ENCODE measurements around the gene TMX2. TPM values are rescaled to one million over a fixed set of nuclear protein-coding genes. Genes with fewer than 3 reads are reported as not detected.
A peak's percentile ranks its signal among the peaks of the same experiment; 100 is the strongest.

TMX2 gene
- polyA plus RNA-seq, 2 of the 4 experiments (the other 2 are of a cell fraction) = 140 to 168 TPM

GRCh38 chr11:57764566-57764965, 52.2 kb downstream of the TMX2 start (continued):
- TF ChIP-seq ZFP36 (IDR thresholded peaks at IDR 0.05; ENCODE audit: borderline replicate concordance, partially characterized antibody) = no peak
- no peak for TF ChIP-seq SMC3 (IDR thresholded peaks at IDR 0.05)
- TF ChIP-seq HOXB13 (CRISPR knock-in tag; IDR thresholded peaks at IDR 0.05; ENCODE audit: low read depth) = no peak
- TF ChIP-seq REST (IDR thresholded peaks at IDR 0.05) = no peak

GRCh38 chr11:57764972-57765371, 52.6 kb downstream of the TMX2 start:
- H3K27ac ChIP-seq = no peak overlapping the region
- POLR2A ChIA-PET = interaction anchor here (1.3 kb wide), 1 partner anchor 13 kb away, joined by 6 read pairs; no protein-coding TSS in a partner anchor
- ATAC-seq = no peak

GRCh38 chr11:57770793-57771192, 58.4 kb downstream of the TMX2 start:
- FAIRE-seq (no peak), DNase-seq (ENCODE audit: low read depth in 1 of 2, low spot score in 1 of 2) (no peak), ATAC-seq (no peak)
- H3K27ac ChIP-seq = no peak overlapping the region
- WGBS (ENCODE audit: missing lambda C conversion rate) = 84% methylated on average over 1 of the region's 1 CpG
- TF ChIP-seq TP53 (CRISPR knock-in tag; IDR thresholded peaks at IDR 0.05) (no peak), BCL3 (IDR thresholded peaks at IDR 0.05) (no peak), KDM1A (IDR thresholded peaks at IDR 0.05; ENCODE audit: low read depth) (no peak)
- H3K9me3 ChIP-seq = no peaks in the 10 kb centered on the region
- CTCF ChIA-PET = interaction anchor here (0.7 to 2.9 kb wide), 4 partner anchors 8 to 30 kb away, joined by 3 to 19 read pairs (median 7); partner anchors contain the start of gene BTBD18
- POLR2A ChIA-PET = interaction anchor here (1.1 kb wide), 1 partner anchor 30 kb away, joined by 4 read pairs; the partner anchor contains the start of gene SELENOH
- no peak overlapping the region for H3K4me3 ChIP-seq
- no peak overlapping the region for H3K4me2 ChIP-seq
- H3K4me1 ChIP-seq = peaks cover 48% of the 10 kb centered on the region

More at GRCh38 chr11:57764972-57765371, 52.6 kb downstream of the TMX2 start:
- TF ChIP-seq HOXB13 (CRISPR knock-in tag; IDR thresholded peaks at IDR 0.05; ENCODE audit: low read depth) (no peak), NR3C1 (IDR thresholded peaks at IDR 0.05) (no peak), RFX5 (IDR thresholded peaks at IDR 0.05) (no peak), RNF2 (IDR thresholded peaks at IDR 0.05; ENCODE audit: borderline replicate concordance, low read depth) (no peak), NFE2L2 (conservative IDR thresholded peaks at IDR 0.05; ENCODE audit: low read length) (no peak), TP53 (CRISPR knock-in tag; IDR thresholded peaks at IDR 0.05) (no peak), MYC (IDR thresholded peaks at IDR 0.05; ENCODE audit: borderline replicate concordance, low read length) (no peak), E2F6 (IDR thresholded peaks at IDR 0.05; ENCODE audit: borderline replicate concordance, low read depth) (no peak)
- no peak overlapping the region for H3K4me3 ChIP-seq
- H3K4me1 ChIP-seq = peaks cover 22% of the 10 kb centered on the region
- 60% methylated on average over 2 of the region's 2 CpGs for WGBS (ENCODE audit: missing lambda C conversion rate)
- H3K4me2 ChIP-seq = peak overlapping the region; percentile 89
- CTCF ChIA-PET = interaction anchor here (0.9 to 12.4 kb wide), 8 partner anchors 14 to 197 kb away, joined by 3 to 216 read pairs (median 4); partner anchors contain the start of genes BTBD18 and UBE2L6
- no peaks in the 10 kb centered on the region for H3K9me3 ChIP-seq
- FAIRE-seq (no peak), DNase-seq (ENCODE audit: low read depth in 1 of 2, low spot score in 1 of 2) (no peak)

GRCh38 chr11:57771365-57771764, 59.0 kb downstream of the TMX2 start:
- TF ChIP-seq CTCF (IDR thresholded peaks at IDR 0.05) = no peak
- TF ChIP-seq ZNF302 (CRISPR knock-in tag; IDR thresholded peaks at IDR 0.05) = no peak
- no peak for TF ChIP-seq ZSCAN20 (CRISPR knock-in tag; IDR thresholded peaks at IDR 0.05)
- no peak for TF ChIP-seq ELK1 (IDR thresholded peaks at IDR 0.05; ENCODE audit: low read depth, low read length)
- no peak for TF ChIP-seq HEYL (CRISPR knock-in tag; IDR thresholded peaks at IDR 0.05)
- no peak for TF ChIP-seq NR3C1 (IDR thresholded peaks at IDR 0.05)
- no peak for TF ChIP-seq KDM1A (IDR thresholded peaks at IDR 0.05; ENCODE audit: low read depth)
- no peak for TF ChIP-seq MAFK (IDR thresholded peaks at IDR 0.05; ENCODE audit: partially characterized antibody)
- no peak for TF ChIP-seq HMGXB4 (CRISPR knock-in tag; IDR thresholded peaks at IDR 0.05; ENCODE audit: borderline replicate concordance)
- no peak for ATAC-seq
- Histone ChIP-seq H3K9me3 (no peaks in the 10 kb centered on the region), H3K27ac (no peak overlapping the region), H3K4me2 (no peak overlapping the region), H3K4me3 (no peak overlapping the region), H3K4me1 (peaks cover 50% of the 10 kb centered on the region)
- ChIA-PET POLR2A (no interaction called here), CTCF (interaction anchor here (0.7 to 2.9 kb wide), 4 partner anchors 8 to 32 kb away, joined by 3 to 19 read pairs (median 8); partner anchors contain the start of gene BTBD18)
- FAIRE-seq = no peak
- DNase-seq (ENCODE audit: low read depth in 1 of 2, low spot score in 1 of 2) = no peak
- 95% methylated on average over 3 of the region's 3 CpGs for WGBS (ENCODE audit: missing lambda C conversion rate)
